Osteoblast (primary cell): ENCODE measurements around the gene HTRA3. TPM values are rescaled to one million over a fixed set of nuclear protein-coding genes. Genes with fewer than 3 reads are reported as not detected.
A peak's percentile ranks its signal among the peaks of the same experiment; 100 is the strongest.

Experiments used
- DNase-seq: peaks from one replicate; pipeline ENCODE4 v3.0.0; 2011; ENCODE audit warnings: low spot score, mixed read lengths; ENCODE audit not compliant: insufficient read length; ENCODE audit errors: missing footprints
- H2AFZ ChIP-seq: 2 replicates; pipeline ENCODE4 v1.6.0; 2011; ENCODE audit warnings: mild to moderate bottlenecking, low read length
- H3K27ac ChIP-seq: 2 replicates; pipeline ENCODE4 v1.5.1; 2011; ENCODE audit warnings: mild to moderate bottlenecking, low read depth, low read length, moderate library complexity
- H3K27me3 ChIP-seq: 2 replicates; pipeline ENCODE4 v1.6.0; 2012; ENCODE audit warnings: mild to moderate bottlenecking, control low read depth, inconsistent platforms, low read length, moderate library complexity; ENCODE audit not compliant: insufficient read depth
- H3K36me3 ChIP-seq: 2 replicates; pipeline ENCODE4 v1.5.1; 2011; ENCODE audit warnings: mild to moderate bottlenecking, low read length, control low read depth, moderate library complexity; ENCODE audit not compliant: insufficient read depth
- H3K4me1 ChIP-seq: 2 replicates; pipeline ENCODE4 v1.5.1; 2011; ENCODE audit warnings: mild to moderate bottlenecking, low read length, control low read depth, moderate library complexity; ENCODE audit not compliant: insufficient read depth
- H3K4me2 ChIP-seq: 2 replicates; pipeline ENCODE4 v1.6.0; 2011; ENCODE audit warnings: mild to moderate bottlenecking, low read length; ENCODE audit not compliant: insufficient read depth
- H3K4me3 ChIP-seq: fragments of 200-600 bp; sonication (generic); 3 replicates; pipeline ENCODE4 v1.5.1; 2012; ENCODE audit warnings: mild to moderate bottlenecking, low read length, inconsistent platforms; ENCODE audit not compliant: insufficient read depth
- H3K79me2 ChIP-seq: 2 replicates; pipeline ENCODE4 v1.6.0; 2012; ENCODE audit warnings: mild to moderate bottlenecking, low read length, control low read depth, inconsistent platforms; ENCODE audit not compliant: insufficient read depth
- H3K9me3 ChIP-seq: 2 replicates; pipeline ENCODE4 v1.5.1; 2011; ENCODE audit warnings: low read depth, low read length, control low read depth
- H4K20me1 ChIP-seq: 2 replicates; pipeline ENCODE4 v1.6.0; 2012; ENCODE audit warnings: mild to moderate bottlenecking, low read length, control low read depth; ENCODE audit not compliant: insufficient read depth
- total RNA-seq: library from RNA; depleted of rRNA; stranded (reverse); fragments of >200 nt; gene quantifications from 2 replicates; pipeline ENCODE4 v1.2.3, GENCODE V29; 2012
- TF ChIP-seq, protein P1 (sequence below): IDR thresholded peaks from 2 replicates; pipeline ENCODE4 v1.5.1; 2011; ENCODE audit warnings: mild to moderate bottlenecking, low read depth, low read length, moderate library complexity; ENCODE audit errors: extremely low read depth

The HTRA3 gene
- total RNA-seq, 1 donor = 4.0 TPM

DNA sequence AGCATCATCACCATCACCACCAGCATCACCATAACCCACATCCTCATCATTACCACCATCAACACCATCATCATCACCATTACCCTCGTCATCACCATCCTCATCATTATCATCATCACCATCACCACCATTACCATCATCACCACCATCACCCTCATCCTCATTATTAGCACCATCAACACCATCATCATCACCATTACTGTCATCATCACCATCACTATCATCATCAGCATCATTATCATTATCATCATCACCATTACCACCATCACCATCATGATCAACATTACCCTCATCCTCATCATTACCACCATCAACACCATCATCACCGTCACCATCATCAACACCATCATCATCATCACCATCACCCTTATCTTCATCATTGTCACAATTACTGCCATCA, 51.7 kb downstream of the HTRA3 start:
- TF ChIP-seq, protein P1, sequence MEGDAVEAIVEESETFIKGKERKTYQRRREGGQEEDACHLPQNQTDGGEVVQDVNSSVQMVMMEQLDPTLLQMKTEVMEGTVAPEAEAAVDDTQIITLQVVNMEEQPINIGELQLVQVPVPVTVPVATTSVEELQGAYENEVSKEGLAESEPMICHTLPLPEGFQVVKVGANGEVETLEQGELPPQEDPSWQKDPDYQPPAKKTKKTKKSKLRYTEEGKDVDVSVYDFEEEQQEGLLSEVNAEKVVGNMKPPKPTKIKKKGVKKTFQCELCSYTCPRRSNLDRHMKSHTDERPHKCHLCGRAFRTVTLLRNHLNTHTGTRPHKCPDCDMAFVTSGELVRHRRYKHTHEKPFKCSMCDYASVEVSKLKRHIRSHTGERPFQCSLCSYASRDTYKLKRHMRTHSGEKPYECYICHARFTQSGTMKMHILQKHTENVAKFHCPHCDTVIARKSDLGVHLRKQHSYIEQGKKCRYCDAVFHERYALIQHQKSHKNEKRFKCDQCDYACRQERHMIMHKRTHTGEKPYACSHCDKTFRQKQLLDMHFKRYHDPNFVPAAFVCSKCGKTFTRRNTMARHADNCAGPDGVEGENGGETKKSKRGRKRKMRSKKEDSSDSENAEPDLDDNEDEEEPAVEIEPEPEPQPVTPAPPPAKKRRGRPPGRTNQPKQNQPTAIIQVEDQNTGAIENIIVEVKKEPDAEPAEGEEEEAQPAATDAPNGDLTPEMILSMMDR = no peak
- H3K4me2 ChIP-seq = no peak overlapping the region
- DNase-seq = no peak
- H3K79me2 ChIP-seq = no peaks in the 10 kb centered on the region
- H3K27me3 ChIP-seq = no peaks in the 10 kb centered on the region
- H3K36me3 ChIP-seq = no peaks in the 10 kb centered on the region
- H3K4me3 ChIP-seq = no peak overlapping the region
- peaks cover 14% of the 10 kb centered on the region for H3K4me1 ChIP-seq
- H4K20me1 ChIP-seq = no peaks in the 10 kb centered on the region
- H3K9me3 ChIP-seq = no peaks in the 10 kb centered on the region
- no peak overlapping the region for H3K27ac ChIP-seq
- no peak overlapping the region for H2AFZ ChIP-seq

DNA sequence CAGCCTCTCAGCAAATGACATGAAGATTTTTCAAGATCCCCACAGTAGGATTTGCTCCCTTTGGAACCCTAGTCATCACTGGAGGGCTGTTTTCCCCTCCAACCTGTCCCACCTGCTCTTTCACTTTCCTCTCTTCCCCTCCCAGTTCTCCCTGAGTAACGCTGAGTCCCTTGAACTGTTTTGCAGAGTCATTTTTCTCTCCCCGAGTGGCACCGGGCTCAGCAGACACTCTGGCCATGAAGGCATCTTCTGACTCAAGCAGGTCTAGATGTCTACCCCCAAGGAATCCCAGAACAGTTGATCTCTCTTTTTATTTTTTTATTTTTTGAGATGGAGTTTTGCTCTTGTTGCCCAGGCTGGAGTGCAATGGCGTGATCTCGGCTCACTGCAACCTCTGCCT, 52.2 kb downstream of the HTRA3 start:
- H3K36me3 ChIP-seq = no peaks in the 10 kb centered on the region

DNA sequence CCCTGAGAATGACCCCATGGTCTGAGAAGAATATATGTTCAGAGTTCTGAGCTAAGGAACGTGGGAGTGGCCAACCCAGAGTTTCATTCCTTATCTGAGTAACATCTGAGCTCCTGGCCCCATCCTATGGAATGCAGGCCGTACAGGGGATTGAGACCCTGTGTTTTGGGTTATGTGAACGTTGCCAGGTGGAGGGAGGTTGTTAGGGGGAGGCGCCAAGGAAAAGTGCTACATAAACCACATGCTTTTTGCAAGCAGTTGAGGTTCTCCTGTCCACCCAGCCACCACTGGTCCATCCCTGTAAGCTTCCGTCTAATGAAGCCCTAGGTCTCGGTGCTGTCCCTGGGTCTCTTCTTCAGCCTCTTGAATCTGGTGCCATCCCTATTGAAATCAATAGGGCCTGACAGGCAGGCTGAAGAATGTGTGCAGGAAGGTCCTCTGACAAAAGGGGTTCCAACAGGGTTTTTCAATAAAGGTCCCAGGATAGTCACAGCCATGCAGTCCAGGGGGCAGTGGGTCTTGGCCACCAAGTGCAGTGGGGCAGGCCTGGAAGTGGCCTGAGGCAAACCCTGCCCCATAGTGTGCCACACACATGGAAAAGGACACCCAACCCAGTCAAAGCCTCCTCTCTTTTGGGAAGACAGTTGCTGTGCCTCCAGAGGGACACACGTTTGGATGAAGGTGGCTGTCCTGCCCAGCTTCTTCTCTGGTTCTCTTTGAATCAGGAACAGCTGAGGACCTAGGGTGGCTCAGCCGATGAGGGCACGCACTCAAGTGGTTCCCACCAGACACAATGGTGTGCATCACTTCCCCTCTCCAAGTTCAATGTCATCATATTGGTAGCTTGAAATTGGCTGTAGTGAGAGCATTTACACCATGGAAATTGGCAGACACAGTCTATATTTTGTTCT, 53.5 kb downstream of the HTRA3 start:
- H3K79me2 ChIP-seq = no peaks in the 10 kb centered on the region
- H3K27me3 ChIP-seq = no peaks in the 10 kb centered on the region
- peaks cover 13% of the 10 kb centered on the region for H3K4me1 ChIP-seq
- H3K9me3 ChIP-seq = no peaks in the 10 kb centered on the region
- H3K4me3 ChIP-seq = no peak overlapping the region
- no peak for DNase-seq
- no peak overlapping the region for H3K4me2 ChIP-seq
- TF ChIP-seq, protein P1 = no peak
- H3K27ac ChIP-seq = no peak overlapping the region
- no peaks in the 10 kb centered on the region for H3K36me3 ChIP-seq
- no peak overlapping the region for H2AFZ ChIP-seq
- H4K20me1 ChIP-seq = no peaks in the 10 kb centered on the region

More for the DNA sequence above, 52.2 kb downstream of the HTRA3 start:
- no peak for DNase-seq
- TF ChIP-seq, protein P1 = no peak
- Histone ChIP-seq H3K4me3 (no peak overlapping the region), H3K4me1 (peaks cover 13% of the 10 kb centered on the region), H2AFZ (no peak overlapping the region), H3K9me3 (no peaks in the 10 kb centered on the region), H3K79me2 (no peaks in the 10 kb centered on the region), H3K27ac (no peak overlapping the region), H3K4me2 (no peak overlapping the region), H4K20me1 (no peaks in the 10 kb centered on the region), H3K27me3 (no peaks in the 10 kb centered on the region)

DNA sequence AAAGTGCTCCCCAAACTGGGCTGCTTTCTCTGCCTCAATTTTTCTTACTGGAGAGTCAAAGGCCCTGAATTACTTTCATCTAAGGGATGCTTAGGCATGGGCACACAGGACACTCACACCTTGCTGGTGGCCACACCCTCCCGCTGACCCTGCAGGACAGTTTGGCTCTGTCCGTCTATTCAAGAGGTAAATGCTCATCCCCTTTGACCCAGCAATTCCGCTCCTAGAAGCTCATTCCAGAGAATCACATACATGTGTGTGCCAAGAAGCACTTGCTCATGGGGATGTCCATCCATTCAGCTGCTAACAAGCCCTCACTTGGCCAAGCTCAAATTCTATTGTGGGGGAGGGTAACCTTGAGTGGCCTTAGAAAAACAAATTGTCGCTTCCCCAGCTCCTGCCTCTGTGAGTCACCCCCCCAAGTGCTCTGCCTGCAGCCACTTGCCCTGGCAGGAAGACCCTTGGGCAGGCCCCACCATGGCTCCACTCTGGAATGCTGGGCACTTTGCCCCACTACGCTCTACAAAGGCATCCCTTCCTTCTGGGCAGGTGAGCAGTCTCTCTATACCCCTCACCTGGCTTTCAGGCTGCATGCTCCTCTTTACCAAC, 54.5 kb downstream of the HTRA3 start:
- Histone ChIP-seq H3K79me2 (no peaks in the 10 kb centered on the region), H2AFZ (no peak overlapping the region), H3K4me1 (peaks cover 13% of the 10 kb centered on the region), H3K27me3 (no peaks in the 10 kb centered on the region), H3K36me3 (no peaks in the 10 kb centered on the region), H3K4me2 (no peak overlapping the region), H3K9me3 (no peaks in the 10 kb centered on the region), H3K4me3 (no peak overlapping the region), H4K20me1 (no peaks in the 10 kb centered on the region), H3K27ac (no peak overlapping the region)
- peak; percentile 66 for DNase-seq
- TF ChIP-seq, protein P1 = no peak
